Ishikawa (cell line): ENCODE results near the gene TIFAB.
A peak's percentile ranks its signal among the peaks of the same experiment; 100 is the strongest.

ENCODE experiments used
- CEBPB ChIP-seq: IDR thresholded peaks from 2 replicates; pipeline ENCODE4 v1.6.1; 2012
- CREB1 ChIP-seq: IDR thresholded peaks from 2 replicates; pipeline ENCODE4 v1.6.1; 2012; ENCODE audit warnings: low read depth
- EGR1 ChIP-seq: IDR thresholded peaks from 2 replicates; pipeline ENCODE4 v1.6.1; 2012
- EP300 ChIP-seq: IDR thresholded peaks from 2 replicates; pipeline ENCODE4 v1.6.1; 2012; ENCODE audit warnings: borderline replicate concordance
- FOXM1 ChIP-seq: IDR thresholded peaks from 2 replicates; pipeline ENCODE4 v1.6.1; 2012; ENCODE audit warnings: low read depth, borderline replicate concordance
- MAX ChIP-seq: IDR thresholded peaks from 2 replicates; pipeline ENCODE4 v1.6.1; 2012
- NFIC ChIP-seq: IDR thresholded peaks from 2 replicates; pipeline ENCODE4 v1.6.1; 2012
- RAD21 ChIP-seq: IDR thresholded peaks from 2 replicates; pipeline ENCODE4 v1.6.1; 2012; ENCODE audit warnings: low read depth
- REST ChIP-seq: IDR thresholded peaks from 2 replicates; pipeline ENCODE4 v1.6.1; 2012; ENCODE audit warnings: low read depth, mild to moderate bottlenecking
- TAF1 ChIP-seq: IDR thresholded peaks from 2 replicates; pipeline ENCODE4 v1.6.1; 2012; ENCODE audit warnings: low read depth, mild to moderate bottlenecking
- TCF12 ChIP-seq: IDR thresholded peaks from 2 replicates; pipeline ENCODE4 v1.6.1; 2012; ENCODE audit warnings: low read depth
- TEAD4 ChIP-seq: IDR thresholded peaks from 2 replicates; pipeline ENCODE4 v1.6.1; 2012
- YY1 ChIP-seq: IDR thresholded peaks from 2 replicates; pipeline ENCODE4 v1.6.1; 2012; ENCODE audit warnings: low read depth
- ZBTB7A ChIP-seq: IDR thresholded peaks from 2 replicates; pipeline ENCODE4 v1.6.1; 2012; ENCODE audit warnings: low read depth
- TF ChIP-seq, protein P1 (sequence below): IDR thresholded peaks from 2 replicates; pipeline ENCODE4 v1.6.1; 2012

TIFAB gene

DNA sequence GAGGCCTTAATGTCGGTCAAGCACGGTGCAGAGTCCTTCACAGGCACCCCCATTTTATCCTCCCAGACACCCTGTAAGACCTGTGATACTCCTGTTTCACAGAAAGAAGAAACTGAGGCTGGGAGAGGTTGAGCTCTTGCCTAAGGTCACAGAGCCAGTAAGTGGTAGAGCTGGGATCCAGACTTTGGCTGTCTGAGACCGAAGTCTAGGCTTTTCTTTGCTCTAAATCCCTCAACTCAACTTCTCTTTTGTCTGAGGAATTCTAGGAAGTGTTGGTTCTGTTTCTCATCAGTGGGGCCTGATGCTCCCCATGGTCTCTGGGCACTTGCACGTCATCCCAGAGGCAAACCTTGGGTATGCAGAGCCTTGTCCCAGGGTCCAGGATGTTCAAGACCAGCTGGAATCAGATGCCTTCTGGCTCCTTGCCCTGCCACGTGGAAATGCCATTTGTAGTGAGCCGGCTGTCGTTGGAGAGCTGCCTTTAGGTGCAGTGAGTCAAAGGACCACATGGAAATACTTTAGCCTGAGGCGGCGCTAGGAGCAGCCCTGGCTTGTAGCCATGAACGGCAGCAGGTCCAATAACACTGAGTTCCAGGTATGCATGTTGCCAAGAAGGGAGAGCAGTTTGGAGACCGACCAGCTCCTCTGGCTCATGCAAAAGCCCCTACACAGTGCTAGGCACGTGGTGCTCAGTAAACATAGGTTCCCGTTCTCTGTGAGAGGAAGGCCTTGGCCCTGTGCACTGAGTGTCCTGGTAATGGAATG is 14.2 kb downstream of the TIFAB start:
- peak; percentile 98 for TF ChIP-seq NFIC
- no peak for TF ChIP-seq CREB1
- no peak for TF ChIP-seq ZBTB7A
- peak; percentile 78 for TF ChIP-seq TCF12
- TF ChIP-seq TEAD4: peak; percentile 65
- TF ChIP-seq, protein P1, sequence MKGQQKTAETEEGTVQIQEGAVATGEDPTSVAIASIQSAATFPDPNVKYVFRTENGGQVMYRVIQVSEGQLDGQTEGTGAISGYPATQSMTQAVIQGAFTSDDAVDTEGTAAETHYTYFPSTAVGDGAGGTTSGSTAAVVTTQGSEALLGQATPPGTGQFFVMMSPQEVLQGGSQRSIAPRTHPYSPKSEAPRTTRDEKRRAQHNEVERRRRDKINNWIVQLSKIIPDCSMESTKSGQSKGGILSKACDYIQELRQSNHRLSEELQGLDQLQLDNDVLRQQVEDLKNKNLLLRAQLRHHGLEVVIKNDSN: peak; percentile 70
- TF ChIP-seq MAX: peak; percentile 97

DNA sequence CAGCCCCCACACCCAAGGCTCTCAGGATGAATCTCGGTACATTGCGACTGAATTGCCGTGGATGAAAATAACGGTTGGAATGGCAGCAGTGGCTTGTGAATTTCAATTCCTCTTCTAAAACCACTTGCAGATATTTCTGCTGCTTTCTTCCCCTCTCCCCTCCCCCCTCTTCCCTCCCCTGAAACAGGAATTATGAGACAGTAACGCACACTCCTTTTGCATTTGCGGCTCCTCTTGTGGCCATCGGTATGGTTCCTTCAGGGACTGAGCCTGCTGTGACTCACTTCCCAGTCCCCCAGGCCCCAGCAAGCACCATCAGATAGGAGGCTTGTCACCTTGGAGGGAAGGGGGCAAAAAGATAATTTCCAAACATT is 14.7 kb downstream of the TIFAB start:
- TF ChIP-seq RAD21 (no peak), TCF12 (no peak)

DNA sequence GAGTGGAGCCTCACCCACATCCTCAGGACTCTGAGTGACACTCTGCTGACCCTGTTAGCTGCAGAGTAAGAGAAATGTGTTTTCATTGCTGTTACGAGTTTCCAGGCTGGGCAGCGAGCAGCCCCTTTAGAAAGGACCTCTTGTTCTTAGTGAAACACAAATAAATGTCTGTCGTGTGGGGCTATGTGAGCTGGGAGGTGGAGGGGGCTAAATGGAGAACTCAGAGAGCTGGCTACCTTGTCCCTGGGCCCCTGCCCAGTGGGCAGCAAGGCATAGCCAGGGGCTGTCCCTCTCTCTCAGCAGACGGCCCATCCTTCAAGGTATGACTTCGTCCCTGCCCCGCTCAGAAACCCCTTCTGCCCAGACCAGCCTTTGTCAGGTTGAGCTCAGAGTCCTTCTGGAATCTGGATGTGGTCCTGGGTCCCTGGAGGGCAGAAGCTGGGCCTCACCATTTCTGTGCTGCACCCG is 15.2 kb downstream of the TIFAB start:
- TF ChIP-seq NFIC (no peak), CREB1 (no peak), ZBTB7A (no peak), TAF1 (no peak), REST (no peak), TEAD4 (no peak), CEBPB (no peak), EGR1 (no peak), RAD21 (no peak), FOXM1 (no peak), MAX (no peak), TCF12 (no peak), EP300 (no peak), YY1 (no peak)
- TF ChIP-seq, protein P1: no peak

DNA sequence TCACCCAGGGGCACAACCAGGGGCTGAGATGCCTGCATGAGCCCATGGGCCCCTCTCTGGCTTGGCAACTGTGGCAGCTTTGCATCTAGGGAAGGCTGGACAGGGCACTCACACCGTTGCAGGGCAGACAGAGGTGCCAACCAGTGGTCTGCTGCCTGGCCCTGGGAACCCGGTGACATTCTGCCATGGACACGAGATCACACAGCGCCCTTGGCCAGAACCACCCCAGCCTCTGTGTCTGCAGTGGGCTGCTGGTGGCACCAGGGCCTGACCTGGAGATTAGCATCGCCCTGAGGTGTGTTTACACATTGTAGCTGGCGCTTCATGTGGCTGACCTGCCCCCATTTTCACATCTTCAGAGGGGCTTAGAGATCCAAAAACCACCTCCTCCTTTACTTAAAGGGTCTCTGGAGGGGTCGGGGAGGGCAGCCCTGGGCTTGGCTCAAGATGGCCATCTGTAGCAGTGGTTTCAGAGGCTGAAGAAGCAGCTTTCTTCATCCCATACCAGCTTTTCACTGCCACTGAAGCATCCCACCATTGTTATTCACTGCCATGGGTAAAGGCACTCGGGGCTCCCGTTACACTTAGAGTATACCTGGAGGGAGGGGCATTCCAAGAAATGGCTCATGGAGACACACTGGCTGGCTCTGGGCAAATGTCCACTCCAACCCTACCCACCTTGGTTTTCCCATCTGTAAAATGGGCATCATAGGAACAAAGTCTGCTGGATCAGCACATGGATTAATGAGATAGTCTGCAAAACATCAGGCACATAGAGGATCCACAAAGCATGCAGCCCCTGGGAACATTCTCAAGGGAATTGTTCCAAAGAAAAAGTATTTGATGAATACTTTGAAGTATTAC is 16.5 kb downstream of the TIFAB start:
- TF ChIP-seq, protein P1: no peak
- TF ChIP-seq EGR1 (no peak), TCF12 (no peak), NFIC (no peak), REST (no peak), ZBTB7A (no peak), CEBPB (no peak), TEAD4 (no peak), RAD21 (no peak), YY1 (no peak), CREB1 (no peak), FOXM1 (no peak), TAF1 (no peak), EP300 (no peak), MAX (no peak)
